NCI-H524 treated with DMSO at 0.1 percent for 48 hours (cell line): ENCODE results near the gene PDE6C.
"Not testable (repeated sequence)": the region's sequence is repeated elsewhere in the genome, so short reads cannot be mapped to it uniquely, and the experiment has no call there.

Experiments used
- DNase-seq: peaks from one replicate; lab custom pipeline; 2025; lab: John Stamatoyannopoulos, UW

Gene PDE6C

GRCh38 chr10:93630625-93631557 lies 18.6 kb downstream of the PDE6C start:
- DNase-seq: no peak

GRCh38 chr10:93639791-93640190 lies 27.5 kb downstream of the PDE6C start:
- DNase-seq: no peak

GRCh38 chr10:93652857-93653256 lies 40.5 kb downstream of the PDE6C start:
- DNase-seq: no peak

- DNase-seq: no peak
Measured at GRCh38 chr10:93654201-93654600, 41.9 kb downstream of the PDE6C start.

- no peak for DNase-seq
Measured at GRCh38 chr10:93656155-93656554, 43.8 kb downstream of the PDE6C start.

DNA sequence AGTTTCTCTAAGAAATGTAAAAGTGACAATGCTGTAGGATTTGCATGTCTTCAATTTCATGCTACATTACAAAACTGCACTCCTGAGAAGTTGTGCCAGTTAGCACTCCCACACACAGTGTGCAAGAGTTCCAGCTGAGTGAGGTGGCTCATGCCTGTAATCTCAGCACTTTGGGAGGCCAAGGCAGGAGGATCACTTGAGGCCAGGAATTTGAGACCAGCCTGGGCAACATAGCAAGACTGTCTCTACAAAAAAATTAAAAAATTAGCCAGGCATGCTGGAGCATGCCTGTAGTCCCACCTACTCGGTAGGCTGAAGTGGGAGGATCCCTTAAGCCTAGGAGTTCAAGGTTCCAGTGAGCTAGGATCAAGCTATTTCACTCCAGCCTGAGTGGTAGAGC lies 45.4 kb downstream of the PDE6C start:
- no peak for DNase-seq

GRCh38 chr10:93666030-93666429 lies 53.7 kb downstream of the PDE6C start:
- no peak for DNase-seq

DNA sequence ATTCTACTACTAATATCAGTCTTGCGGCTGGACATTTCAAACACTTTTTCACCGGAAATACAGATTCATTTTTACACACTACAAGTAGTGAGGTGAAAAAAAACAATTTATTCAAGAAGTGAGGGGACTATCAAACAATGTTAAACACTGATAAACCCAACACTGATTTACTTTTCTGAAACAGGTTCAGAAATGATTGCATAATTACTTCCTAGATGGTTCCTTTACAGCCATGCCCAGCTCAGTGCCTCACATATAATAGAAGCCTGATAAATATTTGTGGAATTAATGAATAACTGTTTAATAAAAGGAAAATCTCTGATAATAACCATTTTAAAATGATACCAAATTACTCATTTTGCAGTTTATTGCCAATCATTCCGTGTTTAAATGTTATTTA lies 55.5 kb downstream of the PDE6C start:
- DNase-seq: no peak

DNA sequence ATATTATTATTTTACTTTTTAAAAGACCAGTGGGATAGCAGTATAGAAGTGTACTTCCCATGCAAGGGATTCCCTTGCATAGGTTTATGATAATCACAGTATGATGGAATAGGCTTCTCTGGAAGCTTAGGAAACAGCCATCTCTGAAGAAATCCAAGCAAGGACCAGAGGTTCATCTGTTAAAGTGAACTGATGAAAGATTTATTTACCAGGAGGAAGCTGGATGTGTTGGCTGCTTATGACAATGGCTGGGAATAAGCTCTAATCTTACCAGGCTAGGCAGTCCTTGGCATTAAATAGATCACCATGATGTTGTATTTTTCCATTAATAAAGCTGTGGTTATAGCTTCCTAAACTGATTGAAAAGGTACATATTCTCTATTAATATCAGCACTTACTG lies 58.0 kb downstream of the PDE6C start:
- no peak for DNase-seq

GRCh38 chr10:93671042-93671441 lies 58.7 kb downstream of the PDE6C start:
- DNase-seq: no peak

- no peak for DNase-seq
Measured at GRCh38 chr10:93672022-93672678, 59.8 kb downstream of the PDE6C start.

DNA sequence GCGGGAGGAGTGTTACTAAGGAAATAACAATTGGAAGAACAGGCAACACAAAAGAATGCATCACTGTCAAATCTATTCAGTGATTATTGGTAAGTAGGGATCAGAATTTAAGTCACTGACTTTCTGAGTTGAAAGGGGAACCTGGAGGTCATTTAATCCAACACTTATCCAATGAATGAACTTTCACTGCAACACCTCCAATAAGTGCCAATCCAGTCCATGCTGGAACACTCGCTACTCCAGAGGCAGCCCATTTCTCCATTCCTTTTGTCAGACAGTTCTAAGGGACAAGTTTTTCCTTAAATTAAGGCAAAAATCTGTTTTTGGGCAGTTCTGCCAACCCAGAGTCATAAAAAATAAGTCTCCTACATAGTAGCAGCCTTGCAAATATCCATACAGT lies 60.6 kb downstream of the PDE6C start:
- DNase-seq: no peak

GRCh38 chr10:93673791-93674190 lies 61.5 kb downstream of the PDE6C start:
- no peak for DNase-seq

GRCh38 chr10:93678386-93678785 lies 66.0 kb downstream of the PDE6C start:
- DNase-seq: no peak

DNA sequence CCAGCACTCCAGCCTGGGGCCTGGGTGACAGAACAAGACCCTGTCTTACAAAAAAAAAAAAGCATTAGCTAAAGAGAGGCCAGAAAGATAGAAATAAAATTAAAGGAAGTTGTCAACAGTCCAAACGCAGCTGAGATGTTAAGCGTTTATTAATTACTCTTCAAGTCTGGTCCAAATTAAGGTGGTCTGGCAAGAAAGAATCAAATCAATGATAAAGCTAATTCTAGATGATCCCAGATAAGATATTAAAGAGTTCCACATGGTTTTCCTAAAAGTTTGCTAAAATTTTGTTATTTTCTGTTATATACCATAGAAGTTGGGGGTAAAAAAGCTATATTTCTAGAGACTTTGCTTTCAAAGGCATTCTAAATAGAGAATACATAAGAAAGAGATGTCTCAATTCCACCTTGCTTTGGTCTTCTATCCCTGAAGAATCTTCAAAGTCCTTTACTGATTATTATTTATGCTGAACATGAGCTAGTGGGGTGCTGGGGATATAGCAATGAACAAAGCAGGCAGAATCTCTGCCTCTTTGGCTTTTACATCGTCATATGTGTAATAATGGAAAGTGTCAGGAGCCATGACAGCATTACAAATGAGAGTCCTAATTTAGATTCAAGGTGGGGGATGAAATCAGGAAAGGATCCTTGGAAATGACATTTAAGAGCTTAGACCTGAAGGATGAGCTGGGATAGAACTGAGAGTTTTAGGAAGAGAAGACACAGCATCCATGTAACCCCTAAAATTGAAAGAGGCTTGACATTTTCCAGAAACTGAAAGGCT lies 66.7 kb downstream of the PDE6C start:
- no peak for DNase-seq

GRCh38 chr10:93680412-93681047 lies 68.2 kb downstream of the PDE6C start:
- DNase-seq: peak; percentile 8

DNA sequence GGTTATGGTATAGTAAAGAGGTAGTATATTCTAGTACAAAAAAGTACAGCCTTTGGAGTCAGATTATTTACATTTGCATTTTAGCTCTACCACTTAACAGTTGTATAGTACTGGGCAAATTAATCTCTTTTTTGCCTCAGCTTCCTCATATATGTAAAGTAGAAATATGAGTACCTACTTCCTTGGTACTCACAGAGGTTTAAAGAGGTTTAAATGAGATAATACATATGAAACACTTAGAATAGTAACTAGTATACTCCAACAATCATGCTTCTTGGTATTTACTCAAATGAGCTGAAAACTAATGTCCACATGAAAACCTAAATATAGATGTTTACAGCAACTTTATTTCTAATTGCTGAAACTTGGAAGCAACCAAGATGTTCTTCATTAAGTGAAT lies 75.4 kb downstream of the PDE6C start:
- DNase-seq: no peak

GRCh38 chr10:93695740-93696139 lies 83.4 kb downstream of the PDE6C start:
- no peak for DNase-seq

DNA sequence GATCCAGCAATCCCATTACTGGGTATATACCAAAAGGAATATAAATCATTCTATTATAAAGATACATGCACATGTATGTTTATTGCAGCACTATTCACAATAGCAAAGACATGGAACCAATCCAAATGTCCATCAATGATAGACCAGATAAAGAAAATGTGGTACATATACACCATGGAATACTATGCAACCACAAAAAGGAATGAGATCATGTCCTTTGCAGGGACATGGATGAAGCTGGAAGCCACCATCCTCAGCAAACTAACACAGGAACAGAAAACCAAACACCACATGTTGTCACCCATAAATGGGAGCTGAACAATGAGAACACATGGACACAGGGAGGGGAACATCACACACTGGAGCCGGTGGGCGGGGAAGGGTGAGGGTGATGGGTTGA lies 84.2 kb downstream of the PDE6C start:
- not testable (repeated sequence) for DNase-seq

DNA sequence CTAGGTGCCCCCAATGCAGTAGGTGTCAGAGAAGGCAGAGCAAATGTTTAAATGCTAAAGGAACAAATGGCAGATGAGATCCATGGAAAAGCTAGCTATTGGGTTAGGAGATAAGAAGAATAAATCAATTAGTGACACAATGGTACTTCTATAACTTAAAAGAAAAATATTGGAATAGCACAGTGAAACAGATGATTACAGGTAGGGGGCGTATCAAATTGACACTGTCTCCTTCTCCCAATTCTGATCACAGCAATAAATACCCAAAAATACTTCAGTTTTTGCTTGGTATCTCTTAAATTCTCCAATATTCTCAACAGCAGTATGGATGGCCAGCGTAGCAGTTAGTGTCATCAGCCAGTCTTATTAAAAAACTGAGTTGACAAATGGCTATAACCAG lies 84.9 kb downstream of the PDE6C start:
- DNase-seq: no peak

GRCh38 chr10:93701866-93702209 lies 89.5 kb downstream of the PDE6C start:
- no peak for DNase-seq
